Measurements from ENCODE around the gene FPGS. TPM values are rescaled to one million over a fixed set of nuclear protein-coding genes. Genes with fewer than 3 reads are reported as not detected.
"Not testable (repeated sequence)": the region's sequence is repeated elsewhere in the genome, so short reads cannot be mapped to it uniquely, and the experiment has no call there.

The FPGS gene
- polyA plus RNA-seq, 1 donor (not counting 4 experiments of a cell fraction or from before 2014, with no cell fraction given) = 38.2 TPM

GRCh38 chr9:127755061-127756060 is 47.3 kb upstream of the FPGS start:
- dilution Hi-C loops (cut with MboI; ENCODE audit: extremely low pct_ligation_motif_present, low sequenced_read_pairs) = no loop called here
- FAIRE-seq = no peak
- no peak overlapping the region for H3K4me3 ChIP-seq (ENCODE audit: control insufficient read depth in 2 of 3, extremely low read depth in 1 of 3, insufficient read depth in 2 of 3, low read depth in 1 of 3, low read length in 3 of 3)

GRCh38 chr9:127756233-127756632 is 46.4 kb upstream of the FPGS start:
- Histone ChIP-seq H3K9me3 (ENCODE audit: control insufficient read depth, low read depth, low read length) (no peaks in the 10 kb centered on the region), H3K9me1 (ENCODE audit: control insufficient read depth, extremely low read depth, insufficient read depth, low read length) (no peaks in the 10 kb centered on the region), H3K4me3 (ENCODE audit: control insufficient read depth in 2 of 3, extremely low read depth in 1 of 3, insufficient read depth in 2 of 3, low read depth in 1 of 3, low read length in 3 of 3) (no peak overlapping the region), H4K20me1 (ENCODE audit: control insufficient read depth, extremely low read depth, insufficient read depth, low read length) (no peaks in the 10 kb centered on the region), H3K4me1 (ENCODE audit: control insufficient read depth, extremely low read depth, insufficient read depth, low read length) (no peaks in the 10 kb centered on the region), H3K79me2 (ENCODE audit: control insufficient read depth, insufficient read depth, low read length) (no peaks in the 10 kb centered on the region), H3K4me2 (ENCODE audit: control insufficient read depth, extremely low read depth, insufficient read depth, low read depth, low read length) (no peak overlapping the region), H3K27me3 (ENCODE audit: control insufficient read depth, extremely low read depth, insufficient read depth, low read length) (peaks cover 46% of the 10 kb centered on the region), H3K27ac (ENCODE audit: control insufficient read depth, insufficient read depth, low read length) (no peak overlapping the region), H3K9ac (ENCODE audit: control insufficient read depth, extremely low read depth, insufficient read depth, low read length) (no peak overlapping the region), H2AFZ (ENCODE audit: control insufficient read depth, low read length) (no peak overlapping the region), H3K36me3 (ENCODE audit: control insufficient read depth in 2 of 2, extremely low read depth in 1 of 2, insufficient read depth in 2 of 2, low read length in 2 of 2) (no peaks in the 10 kb centered on the region)
- TF ChIP-seq EZH2 (IDR thresholded peaks at IDR 0.05; ENCODE audit: low read length) = no peak
- no peak for TF ChIP-seq CTCF (optimal IDR thresholded peaks at IDR 0.05 in 1 of 3, IDR thresholded peaks at IDR 0.05 in 1 of 3, conservative IDR thresholded peaks at IDR 0.05 in 1 of 3; ENCODE audit: extremely low read depth in 1 of 3, insufficient read depth in 2 of 3, low read length in 3 of 3)
- DNase-seq (ENCODE audit: low read depth, low spot score) = no peak
- dilution Hi-C loops (cut with MboI; ENCODE audit: extremely low pct_ligation_motif_present, low sequenced_read_pairs) = no loop called here
- no peak for FAIRE-seq

More at GRCh38 chr9:127755061-127756060, 47.3 kb upstream of the FPGS start:
- H3K4me2 ChIP-seq (ENCODE audit: control insufficient read depth, extremely low read depth, insufficient read depth, low read depth, low read length) = no peak overlapping the region
- H3K9me3 ChIP-seq (ENCODE audit: control insufficient read depth, low read depth, low read length) = no peaks in the 10 kb centered on the region
- TF ChIP-seq EZH2 (IDR thresholded peaks at IDR 0.05; ENCODE audit: low read length) (peak; percentile 63), CTCF (optimal IDR thresholded peaks at IDR 0.05 in 1 of 3, IDR thresholded peaks at IDR 0.05 in 1 of 3, conservative IDR thresholded peaks at IDR 0.05 in 1 of 3; ENCODE audit: extremely low read depth in 1 of 3, insufficient read depth in 2 of 3, low read length in 3 of 3) (no peak)
- H3K27ac ChIP-seq (ENCODE audit: control insufficient read depth, insufficient read depth, low read length) = no peak overlapping the region
- H3K27me3 ChIP-seq (ENCODE audit: control insufficient read depth, extremely low read depth, insufficient read depth, low read length) = peaks cover 44% of the 10 kb centered on the region
- no peaks in the 10 kb centered on the region for H4K20me1 ChIP-seq (ENCODE audit: control insufficient read depth, extremely low read depth, insufficient read depth, low read length)
- no peak overlapping the region for H2AFZ ChIP-seq (ENCODE audit: control insufficient read depth, low read length)
- DNase-seq (ENCODE audit: low read depth, low spot score) = no peak
- no peaks in the 10 kb centered on the region for H3K4me1 ChIP-seq (ENCODE audit: control insufficient read depth, extremely low read depth, insufficient read depth, low read length)
- no peaks in the 10 kb centered on the region for H3K36me3 ChIP-seq (ENCODE audit: control insufficient read depth in 2 of 2, extremely low read depth in 1 of 2, insufficient read depth in 2 of 2, low read length in 2 of 2)
- no peak overlapping the region for H3K9ac ChIP-seq (ENCODE audit: control insufficient read depth, extremely low read depth, insufficient read depth, low read length)
- no peaks in the 10 kb centered on the region for H3K79me2 ChIP-seq (ENCODE audit: control insufficient read depth, insufficient read depth, low read length)
- no peaks in the 10 kb centered on the region for H3K9me1 ChIP-seq (ENCODE audit: control insufficient read depth, extremely low read depth, insufficient read depth, low read length)

GRCh38 chr9:127756776-127757175 is 45.9 kb upstream of the FPGS start:
- not testable (repeated sequence) for H3K4me1 ChIP-seq (ENCODE audit: control insufficient read depth, extremely low read depth, insufficient read depth, low read length); FAIRE-seq

More at GRCh38 chr9:127756776-127757175, 45.9 kb upstream of the FPGS start:
- DNase-seq (ENCODE audit: low read depth, low spot score); H3K9me1 ChIP-seq (ENCODE audit: control insufficient read depth, extremely low read depth, insufficient read depth, low read length); H3K27ac ChIP-seq (ENCODE audit: control insufficient read depth, insufficient read depth, low read length); H4K20me1 ChIP-seq (ENCODE audit: control insufficient read depth, extremely low read depth, insufficient read depth, low read length); H3K79me2 ChIP-seq (ENCODE audit: control insufficient read depth, insufficient read depth, low read length); H2AFZ ChIP-seq (ENCODE audit: control insufficient read depth, low read length); H3K4me3 ChIP-seq (ENCODE audit: control insufficient read depth in 2 of 3, extremely low read depth in 1 of 3, insufficient read depth in 2 of 3, low read depth in 1 of 3, low read length in 3 of 3); H3K9me3 ChIP-seq (ENCODE audit: control insufficient read depth, low read depth, low read length); dilution Hi-C loops (cut with MboI; ENCODE audit: extremely low pct_ligation_motif_present, low sequenced_read_pairs); H3K9ac ChIP-seq (ENCODE audit: control insufficient read depth, extremely low read depth, insufficient read depth, low read length); H3K36me3 ChIP-seq (ENCODE audit: control insufficient read depth in 2 of 2, extremely low read depth in 1 of 2, insufficient read depth in 2 of 2, low read length in 2 of 2); H3K4me2 ChIP-seq (ENCODE audit: control insufficient read depth, extremely low read depth, insufficient read depth, low read depth, low read length): not testable (repeated sequence)
- H3K27me3 ChIP-seq (ENCODE audit: control insufficient read depth, extremely low read depth, insufficient read depth, low read length) = peaks cover 47% of the 10 kb centered on the region
